OCI-LY7 (cell line): Measurements from ENCODE around the gene VPS37D.
A peak's percentile ranks its signal among the peaks of the same experiment; 100 is the strongest.

Experiments
- EZH2phosphoT487 ChIP-seq: fragments of 200-600 bp; sonication (generic); IDR thresholded peaks from 2 replicates; pipeline ENCODE4 v1.6.1; 2018; ENCODE audit warnings: low read depth, borderline replicate concordance, mild to moderate bottlenecking, mixed run types, antibody characterized with exemption, low read length, moderate library complexity, mixed read lengths
- TF ChIP-seq, protein P1 (sequence below): fragments of 200-600 bp; sonication (generic); conservative IDR thresholded peaks from 2 replicates; pipeline ENCODE4 v1.5.1; 2014; ENCODE audit warnings: mild to moderate bottlenecking, antibody characterized with exemption, low read length, moderate library complexity, mixed read lengths

- TF ChIP-seq, protein P1, sequence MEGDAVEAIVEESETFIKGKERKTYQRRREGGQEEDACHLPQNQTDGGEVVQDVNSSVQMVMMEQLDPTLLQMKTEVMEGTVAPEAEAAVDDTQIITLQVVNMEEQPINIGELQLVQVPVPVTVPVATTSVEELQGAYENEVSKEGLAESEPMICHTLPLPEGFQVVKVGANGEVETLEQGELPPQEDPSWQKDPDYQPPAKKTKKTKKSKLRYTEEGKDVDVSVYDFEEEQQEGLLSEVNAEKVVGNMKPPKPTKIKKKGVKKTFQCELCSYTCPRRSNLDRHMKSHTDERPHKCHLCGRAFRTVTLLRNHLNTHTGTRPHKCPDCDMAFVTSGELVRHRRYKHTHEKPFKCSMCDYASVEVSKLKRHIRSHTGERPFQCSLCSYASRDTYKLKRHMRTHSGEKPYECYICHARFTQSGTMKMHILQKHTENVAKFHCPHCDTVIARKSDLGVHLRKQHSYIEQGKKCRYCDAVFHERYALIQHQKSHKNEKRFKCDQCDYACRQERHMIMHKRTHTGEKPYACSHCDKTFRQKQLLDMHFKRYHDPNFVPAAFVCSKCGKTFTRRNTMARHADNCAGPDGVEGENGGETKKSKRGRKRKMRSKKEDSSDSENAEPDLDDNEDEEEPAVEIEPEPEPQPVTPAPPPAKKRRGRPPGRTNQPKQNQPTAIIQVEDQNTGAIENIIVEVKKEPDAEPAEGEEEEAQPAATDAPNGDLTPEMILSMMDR = peak; percentile 71
- no peak for TF ChIP-seq EZH2phosphoT487
Observed at GRCh38 chr7:73701357-73701995, 33.8 kb downstream of the VPS37D start.
